GM18858 (cell line): ENCODE results near the gene FSTL5.

Source experiments
- ATAC-seq: cut with Tn5 transposase; IDR thresholded peaks from one replicate; pipeline ENCODE4 v1.9.1; 2021; ENCODE audit not compliant: unreplicated experiment

Gene FSTL5

DNA sequence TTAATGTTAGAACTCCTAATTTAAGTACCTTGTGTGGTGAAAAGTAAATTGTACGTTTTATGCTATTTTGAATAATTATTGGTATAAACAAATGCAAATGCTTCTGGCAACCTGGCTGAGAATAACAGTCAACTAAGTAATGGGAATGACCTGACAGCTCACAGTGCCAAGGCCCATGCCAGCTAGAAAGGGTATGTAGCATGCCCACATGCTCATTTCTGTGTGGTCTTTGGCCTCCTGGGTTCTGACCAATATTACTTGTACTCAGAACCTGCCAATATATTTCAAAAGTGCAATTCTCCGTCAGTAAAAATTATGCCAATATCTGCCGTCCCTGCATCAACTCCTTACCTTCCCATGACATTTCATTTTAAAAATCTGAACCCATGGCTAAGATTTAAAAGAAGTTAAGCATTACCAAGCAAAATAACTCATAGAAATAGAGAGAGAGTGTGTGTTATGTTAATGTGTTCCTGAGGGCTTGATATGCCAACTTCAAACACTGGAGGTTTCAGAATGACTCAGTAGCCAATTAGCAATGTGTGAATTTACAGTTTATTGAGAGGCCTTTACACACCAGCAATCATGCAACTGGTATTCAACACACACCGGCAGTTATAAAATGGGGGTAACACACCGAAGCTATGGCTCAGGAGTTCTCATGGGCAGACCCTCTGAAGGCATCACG, 820.8 kb downstream of the FSTL5 start:
- no peak for ATAC-seq

DNA sequence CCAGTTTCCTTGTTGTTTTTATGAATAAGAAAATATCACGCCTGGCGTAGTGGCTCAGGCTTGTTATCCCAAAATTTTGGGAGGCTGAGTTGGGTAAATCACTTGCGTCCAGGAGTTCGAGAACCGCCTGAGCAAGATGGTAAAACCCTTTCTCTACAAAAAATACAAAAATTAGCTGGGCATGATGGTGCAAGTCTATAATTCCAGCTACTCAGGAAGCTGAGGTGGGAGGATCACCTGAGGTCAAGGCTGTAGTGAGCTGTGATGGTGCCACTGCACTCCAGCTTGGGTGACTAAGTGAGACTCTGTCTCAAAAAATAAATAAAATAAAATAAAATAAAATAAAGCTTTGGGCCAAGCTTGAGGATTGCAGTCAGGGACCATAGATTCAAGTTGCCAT, 827.2 kb downstream of the FSTL5 start:
- ATAC-seq, result no peak

DNA sequence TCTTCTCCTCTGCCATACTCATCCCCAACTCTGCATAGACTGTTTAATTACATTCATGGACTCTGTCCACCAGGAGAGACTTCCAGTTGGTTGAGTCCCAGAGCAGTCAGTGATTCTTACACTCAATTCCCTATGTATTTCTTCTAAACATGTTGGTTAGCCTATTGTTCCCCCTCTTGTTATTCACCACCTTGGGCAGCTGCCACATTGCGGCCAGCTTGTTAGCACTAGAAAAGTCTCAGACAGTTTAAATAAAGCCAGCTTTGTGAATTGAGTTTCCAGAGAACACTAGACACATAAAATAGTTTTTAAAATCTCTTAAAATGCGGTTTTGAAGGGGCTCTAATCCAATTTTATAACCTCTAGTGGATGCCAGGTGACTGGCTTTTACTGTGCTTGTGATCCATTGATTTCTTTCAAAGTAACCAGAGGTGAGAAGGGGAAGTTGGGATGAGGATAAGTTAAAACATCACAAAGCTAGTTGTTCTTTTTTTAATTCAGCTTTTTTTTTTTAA, 827.7 kb downstream of the FSTL5 start:
- ATAC-seq, result no peak
